ENCODE data around the gene COX7B2.

Gene COX7B2

GRCh38 chr4:46817806-46818205, 91.2 kb downstream of the COX7B2 start:
- no peak for TF ChIP-seq EZH2phosphoT487 (IDR thresholded peaks at IDR 0.05; ENCODE audit: low read depth)
- TF ChIP-seq CTCF (IDR thresholded peaks at IDR 0.05; ENCODE audit: low read depth, low read length), result no peak
- Histone ChIP-seq H3K27me3 (ENCODE audit: low read depth, low read length) (no peaks in the 10 kb centered on the region), H4K20me1 (ENCODE audit: insufficient read depth, low read length) (no peaks in the 10 kb centered on the region)

GRCh38 chr4:46804781-46805413, 104.1 kb downstream of the COX7B2 start:
- Histone ChIP-seq H3K27ac (ENCODE audit: low read length) (no peak overlapping the region), H4K20me1 (ENCODE audit: insufficient read depth, low read length) (no peaks in the 10 kb centered on the region), H3K4me3 (ENCODE audit: low read length) (no peak overlapping the region), H3K36me3 (replicated peaks; ENCODE audit: low read depth, low read length) (no peaks in the 10 kb centered on the region), H2AFZ (ENCODE audit: low read depth, low read length) (no peak overlapping the region), H3K79me2 (ENCODE audit: low read length) (no peaks in the 10 kb centered on the region), H3K27me3 (ENCODE audit: low read depth, low read length) (no peaks in the 10 kb centered on the region), H3K4me1 (ENCODE audit: low read length) (no peaks in the 10 kb centered on the region), H3K4me2 (ENCODE audit: low read length) (no peak overlapping the region), H3K9me3 (ENCODE audit: insufficient read depth, low read length) (no peaks in the 10 kb centered on the region), H3K9ac (ENCODE audit: low read length) (no peak overlapping the region)
- TF ChIP-seq CTCF (IDR thresholded peaks at IDR 0.05; ENCODE audit: low read depth, low read length), result no peak
- no peak for TF ChIP-seq EZH2phosphoT487 (IDR thresholded peaks at IDR 0.05; ENCODE audit: low read depth)

More at GRCh38 chr4:46817806-46818205, 91.2 kb downstream of the COX7B2 start:
- Histone ChIP-seq H3K4me2 (ENCODE audit: low read length) (no peak overlapping the region), H3K27ac (ENCODE audit: low read length) (no peak overlapping the region), H3K79me2 (ENCODE audit: low read length) (no peaks in the 10 kb centered on the region), H3K9ac (ENCODE audit: low read length) (no peak overlapping the region), H3K4me1 (ENCODE audit: low read length) (no peaks in the 10 kb centered on the region), H2AFZ (ENCODE audit: low read depth, low read length) (no peak overlapping the region), H3K9me3 (ENCODE audit: insufficient read depth, low read length) (no peaks in the 10 kb centered on the region), H3K4me3 (ENCODE audit: low read length) (no peak overlapping the region), H3K36me3 (replicated peaks; ENCODE audit: low read depth, low read length) (no peaks in the 10 kb centered on the region)

- H3K9ac ChIP-seq (ENCODE audit: low read length), result no peak overlapping the region
Observed at GRCh38 chr4:46793036-46793435, 116.0 kb downstream of the COX7B2 start.

More at GRCh38 chr4:46793036-46793435, 116.0 kb downstream of the COX7B2 start:
- Histone ChIP-seq H3K9me3 (ENCODE audit: insufficient read depth, low read length) (0 out of 2 replicates have a peak, but pooled peaks cover 20% of the 10 kb centered on the region), H3K79me2 (ENCODE audit: low read length) (no peaks in the 10 kb centered on the region), H3K4me1 (ENCODE audit: low read length) (peaks cover 12% of the 10 kb centered on the region), H3K27ac (ENCODE audit: low read length) (no peak overlapping the region), H4K20me1 (ENCODE audit: insufficient read depth, low read length) (no peaks in the 10 kb centered on the region), H2AFZ (ENCODE audit: low read depth, low read length) (no peak overlapping the region), H3K4me3 (ENCODE audit: low read length) (no peak overlapping the region), H3K27me3 (ENCODE audit: low read depth, low read length) (peaks cover 9% of the 10 kb centered on the region), H3K36me3 (replicated peaks; ENCODE audit: low read depth, low read length) (peaks cover 11% of the 10 kb centered on the region), H3K4me2 (ENCODE audit: low read length) (no peak overlapping the region)
- TF ChIP-seq CTCF (IDR thresholded peaks at IDR 0.05; ENCODE audit: low read depth, low read length) (no peak), EZH2phosphoT487 (IDR thresholded peaks at IDR 0.05; ENCODE audit: low read depth) (no peak)

All from OCI-LY3 (cell line).